ENCODE measurements around the gene SERPINE1. TPM values are rescaled to one million over a fixed set of nuclear protein-coding genes. Genes with fewer than 3 reads are reported as not detected.
A peak's percentile ranks its signal among the peaks of the same experiment; 100 is the strongest.
"Not testable (repeated sequence)": the region's sequence is repeated elsewhere in the genome, so short reads cannot be mapped to it uniquely, and the experiment has no call there.

Gene SERPINE1
- 100 to 1,000 TPM in 1 of 3 donors, 10 to 100 TPM in 2; 17.2 to 110 (median 29.5) TPM for polyA plus RNA-seq

- WGBS, 3 donors: 3 to 4% (median 3%) methylated on average over 22 of the region's 22 CpGs
- no peak within 1 kb of the TSS for H3K27ac ChIP-seq (ENCODE audit: low read depth, low read length)
Measured at GRCh38 chr7:101126651-101127459, at the start of gene SERPINE1. Gene SERPINE1, plus strand, starts transcription at chr7:101127104. Its CDS starts 1,290 bp downstream, at chr7:101128394.

GRCh38 chr7:101077303-101078086 is 49.4 kb upstream of the SERPINE1 start:
- no peak overlapping the region for H3K27ac ChIP-seq (ENCODE audit: low read depth, low read length)
- 19 to 21% (median 20%) methylated on average over 13 of the region's 13 CpGs for WGBS, 3 donors

GRCh38 chr7:101081432-101081831 is 45.5 kb upstream of the SERPINE1 start:
- 47 to 68% (median 56%) methylated on average over 1 of the region's 1 CpG for WGBS, 3 donors

GRCh38 chr7:101084865-101085161 is 42.1 kb upstream of the SERPINE1 start:
- WGBS, 3 donors: 51 to 61% (median 52%) methylated on average over 5 of the region's 5 CpGs
- no peak overlapping the region for H3K27ac ChIP-seq (ENCODE audit: low read depth, low read length)

More at GRCh38 chr7:101081432-101081831, 45.5 kb upstream of the SERPINE1 start:
- no peak overlapping the region for H3K27ac ChIP-seq (ENCODE audit: low read depth, low read length)

DNA sequence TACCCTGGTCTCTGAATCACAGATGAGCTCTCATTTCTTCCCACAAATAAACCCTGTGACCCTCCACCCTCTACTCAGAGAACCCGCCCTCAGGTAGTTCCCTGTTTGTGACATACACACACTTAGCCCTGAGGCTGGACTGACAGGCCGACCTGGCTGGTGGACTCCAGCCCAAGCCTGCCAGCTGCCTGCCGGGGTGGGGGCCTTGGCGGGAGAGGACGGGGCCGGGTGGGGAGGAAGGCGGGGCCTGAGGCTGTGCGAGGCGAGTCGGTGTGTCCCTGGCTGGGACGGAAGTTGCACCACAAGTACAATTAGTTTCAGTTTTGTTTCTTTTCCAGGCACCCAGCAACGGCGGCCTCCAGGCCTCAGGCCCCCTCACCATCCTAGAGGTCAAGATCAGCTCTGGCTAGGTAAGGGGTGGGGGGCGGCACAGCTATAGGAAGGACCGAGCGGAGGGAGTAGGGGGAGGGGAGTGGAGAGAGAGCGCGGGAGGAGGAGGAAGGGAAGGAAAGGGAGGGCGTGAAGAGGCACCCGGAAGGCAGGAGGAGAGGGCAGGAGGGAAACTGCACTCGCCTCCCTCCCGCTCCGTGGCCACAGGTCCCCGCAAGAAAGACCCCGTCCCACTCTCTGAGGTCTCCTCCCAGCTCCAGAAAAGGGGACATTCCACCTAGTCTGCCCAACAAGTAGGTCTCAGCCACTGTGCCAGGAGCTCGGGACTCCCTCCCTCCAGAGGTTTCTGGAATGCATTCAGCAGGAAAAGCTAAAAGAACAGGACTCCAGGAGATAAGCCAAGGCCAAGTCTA is 41.5 kb upstream of the SERPINE1 start, which contains the start of gene TRIM56:
Gene TRIM56, plus strand, starts transcription at position 320 of the 803 bp plus-strand sequence. CDS start 1,832 bp downstream, outside the sequence.
- WGBS, 3 donors: 1% methylated on average over 22 to 26 of the region's 26 CpGs
- H3K27ac ChIP-seq (ENCODE audit: low read depth, low read length): peak within 1 kb of the TSS; percentile 76

DNA sequence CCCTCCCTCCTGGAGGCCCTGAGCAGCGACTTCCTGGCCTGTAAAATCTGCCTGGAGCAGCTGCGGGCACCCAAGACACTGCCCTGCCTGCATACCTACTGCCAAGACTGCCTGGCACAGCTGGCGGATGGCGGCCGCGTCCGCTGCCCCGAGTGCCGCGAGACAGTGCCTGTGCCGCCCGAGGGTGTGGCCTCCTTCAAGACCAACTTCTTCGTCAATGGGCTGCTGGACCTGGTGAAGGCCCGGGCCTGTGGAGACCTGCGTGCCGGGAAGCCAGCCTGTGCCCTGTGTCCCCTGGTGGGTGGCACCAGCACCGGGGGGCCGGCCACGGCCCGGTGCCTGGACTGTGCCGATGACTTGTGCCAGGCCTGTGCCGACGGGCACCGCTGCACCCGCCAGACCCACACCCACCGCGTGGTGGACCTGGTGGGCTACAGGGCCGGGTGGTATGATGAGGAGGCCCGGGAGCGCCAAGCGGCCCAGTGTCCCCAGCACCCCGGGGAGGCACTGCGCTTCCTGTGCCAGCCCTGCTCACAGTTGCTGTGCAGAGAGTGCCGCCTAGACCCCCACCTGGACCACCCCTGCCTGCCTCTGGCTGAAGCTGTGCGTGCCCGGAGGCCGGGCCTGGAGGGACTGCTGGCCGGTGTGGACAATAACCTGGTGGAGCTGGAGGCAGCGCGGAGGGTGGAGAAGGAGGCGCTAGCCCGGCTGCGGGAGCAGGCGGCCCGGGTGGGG is 39.4 kb upstream of the SERPINE1 start:
- 94 to 96% (median 94%) methylated on average over 39 to 45 of the region's 45 CpGs for WGBS, 3 donors
- no peak overlapping the region for H3K27ac ChIP-seq (ENCODE audit: low read depth, low read length)

DNA sequence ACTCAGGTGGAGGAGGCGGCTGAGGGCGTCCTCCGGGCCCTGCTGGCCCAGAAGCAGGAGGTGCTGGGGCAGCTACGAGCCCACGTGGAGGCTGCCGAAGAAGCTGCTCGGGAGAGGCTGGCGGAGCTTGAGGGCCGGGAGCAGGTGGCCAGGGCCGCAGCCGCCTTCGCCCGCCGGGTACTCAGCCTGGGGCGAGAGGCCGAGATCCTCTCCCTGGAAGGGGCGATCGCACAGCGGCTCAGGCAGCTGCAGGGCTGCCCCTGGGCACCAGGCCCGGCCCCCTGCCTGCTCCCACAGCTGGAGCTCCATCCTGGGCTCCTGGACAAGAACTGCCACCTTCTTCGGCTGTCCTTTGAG is 38.9 kb upstream of the SERPINE1 start:
- WGBS, 3 donors: 93 to 96% (median 95%) methylated on average over 19 to 21 of the region's 21 CpGs
- no peak overlapping the region for H3K27ac ChIP-seq (ENCODE audit: low read depth, low read length)

DNA sequence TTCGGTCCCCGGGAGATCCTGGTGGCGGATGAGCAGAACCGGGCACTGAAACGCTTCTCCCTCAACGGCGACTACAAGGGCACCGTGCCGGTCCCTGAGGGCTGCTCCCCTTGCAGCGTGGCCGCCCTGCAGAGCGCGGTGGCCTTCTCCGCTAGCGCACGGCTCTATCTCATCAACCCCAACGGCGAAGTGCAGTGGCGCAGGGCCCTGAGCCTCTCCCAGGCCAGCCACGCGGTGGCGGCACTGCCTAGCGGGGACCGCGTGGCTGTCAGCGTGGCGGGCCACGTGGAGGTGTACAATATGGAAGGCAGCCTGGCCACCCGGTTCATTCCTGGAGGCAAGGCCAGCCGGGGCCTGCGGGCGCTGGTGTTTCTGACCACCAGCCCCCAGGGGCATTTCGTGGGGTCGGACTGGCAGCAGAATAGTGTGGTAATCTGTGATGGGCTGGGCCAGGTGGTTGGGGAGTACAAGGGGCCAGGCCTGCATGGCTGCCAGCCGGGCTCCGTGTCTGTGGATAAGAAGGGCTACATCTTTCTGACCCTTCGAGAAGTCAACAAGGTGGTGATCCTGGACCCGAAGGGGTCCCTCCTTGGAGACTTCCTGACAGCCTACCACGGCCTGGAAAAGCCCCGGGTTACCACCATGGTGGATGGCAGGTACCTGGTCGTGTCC is 37.9 kb upstream of the SERPINE1 start:
- 94 to 95% (median 95%) methylated on average over 41 of the region's 41 CpGs for WGBS, 3 donors
- H3K27ac ChIP-seq (ENCODE audit: low read depth, low read length): no peak overlapping the region

DNA sequence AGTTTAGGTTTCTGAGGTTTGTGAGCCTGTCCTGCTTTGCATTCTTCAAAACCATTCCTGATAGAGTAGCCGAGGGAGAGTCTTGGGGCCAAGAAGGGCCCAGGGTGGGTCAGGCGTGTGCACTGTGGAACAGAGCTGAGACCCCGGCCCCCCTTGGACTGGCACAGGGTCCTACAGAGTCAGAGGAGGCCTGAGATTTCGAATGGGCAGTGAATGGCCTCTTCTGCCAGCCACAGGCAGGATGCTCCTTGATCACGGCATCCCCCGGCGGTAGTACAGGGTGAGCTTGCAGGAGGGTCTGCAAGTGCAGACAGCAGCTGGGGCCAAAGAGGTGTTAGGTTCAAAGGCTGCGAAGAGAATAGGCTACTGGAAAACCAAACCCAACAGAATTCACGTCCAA is 37.0 kb upstream of the SERPINE1 start:
- H3K27ac ChIP-seq (ENCODE audit: low read depth, low read length): no peak overlapping the region
- WGBS, 3 donors: 94 to 97% (median 95%) methylated on average over 9 of the region's 9 CpGs

GRCh38 chr7:101092266-101092905 is 34.5 kb upstream of the SERPINE1 start:
- 91 to 96% (median 94%) methylated on average over 24 to 51 of the region's 53 CpGs for WGBS, 3 donors
- not testable (repeated sequence) for H3K27ac ChIP-seq (ENCODE audit: low read depth, low read length)

DNA sequence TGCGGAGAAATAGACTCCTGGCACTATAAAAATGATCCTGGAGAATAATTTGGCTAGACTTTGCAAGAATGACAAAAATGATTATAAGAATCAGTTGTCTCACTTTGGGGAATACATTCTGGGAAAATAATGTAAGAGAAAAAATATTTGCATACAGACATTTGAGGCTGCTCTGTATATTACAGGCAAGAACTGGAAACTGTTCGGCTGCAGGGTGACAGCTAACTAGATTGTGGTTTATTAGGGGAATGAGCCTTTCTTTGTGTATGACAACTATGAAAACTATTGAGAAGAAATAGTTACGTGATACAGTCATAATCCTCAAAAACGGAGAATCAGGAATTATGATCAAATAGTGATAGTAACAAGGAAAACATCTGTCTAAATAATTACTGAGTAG is 33.0 kb upstream of the SERPINE1 start:
- WGBS, 3 donors: 70 to 76% (median 73%) methylated on average over 4 of the region's 4 CpGs
- H3K27ac ChIP-seq (ENCODE audit: low read depth, low read length): no peak overlapping the region

DNA sequence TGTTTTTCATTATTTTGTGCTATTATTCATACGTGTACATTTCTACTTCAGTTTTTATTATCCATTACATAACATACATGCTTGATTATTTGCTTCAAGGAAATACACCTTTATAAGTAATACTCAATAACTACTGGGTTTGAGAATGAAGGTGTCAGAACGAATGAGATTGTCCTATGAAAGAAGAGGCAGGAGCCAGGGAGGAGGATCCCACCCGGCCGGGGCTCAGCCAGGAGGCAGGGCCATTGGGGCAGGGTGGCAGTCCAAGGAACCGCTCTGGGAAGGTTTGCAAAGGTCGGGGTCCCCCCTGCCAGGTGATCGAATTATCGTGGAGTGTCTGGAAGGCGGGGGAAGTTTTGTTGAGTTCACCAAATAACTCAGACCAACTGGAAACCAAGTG is 32.5 kb upstream of the SERPINE1 start:
- 58 to 74% (median 60%) methylated on average over 9 of the region's 9 CpGs for WGBS, 3 donors
- H3K27ac ChIP-seq (ENCODE audit: low read depth, low read length): no peak overlapping the region

DNA sequence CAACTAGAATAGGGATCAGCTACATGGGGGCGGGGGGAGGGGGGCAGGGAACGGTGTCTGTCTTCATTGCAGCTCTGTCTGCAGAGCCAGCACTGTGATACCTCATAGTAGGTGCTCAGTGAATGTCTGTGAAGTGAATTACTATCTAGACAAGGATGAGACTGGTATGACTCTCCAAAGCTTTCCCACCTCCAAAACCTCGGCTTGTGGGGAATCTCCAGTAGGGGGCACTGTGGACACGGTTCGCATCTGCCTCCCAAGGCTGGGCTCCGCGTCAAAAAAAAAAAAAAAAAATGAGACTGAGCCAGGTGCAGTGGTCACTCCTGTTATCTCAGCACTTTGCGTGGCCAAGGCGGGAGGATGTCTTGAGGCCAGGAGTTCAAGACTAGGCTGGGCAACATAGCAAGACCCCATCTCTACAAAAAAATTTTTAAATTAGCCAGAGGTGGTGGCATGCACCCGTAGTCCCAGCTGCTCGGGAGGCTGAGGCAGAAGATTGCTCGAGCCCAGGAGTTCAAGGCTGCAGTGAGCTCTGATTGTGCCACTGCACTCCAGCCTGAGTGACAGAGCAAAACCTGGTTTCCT is 32.0 kb upstream of the SERPINE1 start:
- 31 to 50% (median 47%) methylated on average over 11 to 12 of the region's 12 CpGs for WGBS, 3 donors
- no peak overlapping the region for H3K27ac ChIP-seq (ENCODE audit: low read depth, low read length)

DNA sequence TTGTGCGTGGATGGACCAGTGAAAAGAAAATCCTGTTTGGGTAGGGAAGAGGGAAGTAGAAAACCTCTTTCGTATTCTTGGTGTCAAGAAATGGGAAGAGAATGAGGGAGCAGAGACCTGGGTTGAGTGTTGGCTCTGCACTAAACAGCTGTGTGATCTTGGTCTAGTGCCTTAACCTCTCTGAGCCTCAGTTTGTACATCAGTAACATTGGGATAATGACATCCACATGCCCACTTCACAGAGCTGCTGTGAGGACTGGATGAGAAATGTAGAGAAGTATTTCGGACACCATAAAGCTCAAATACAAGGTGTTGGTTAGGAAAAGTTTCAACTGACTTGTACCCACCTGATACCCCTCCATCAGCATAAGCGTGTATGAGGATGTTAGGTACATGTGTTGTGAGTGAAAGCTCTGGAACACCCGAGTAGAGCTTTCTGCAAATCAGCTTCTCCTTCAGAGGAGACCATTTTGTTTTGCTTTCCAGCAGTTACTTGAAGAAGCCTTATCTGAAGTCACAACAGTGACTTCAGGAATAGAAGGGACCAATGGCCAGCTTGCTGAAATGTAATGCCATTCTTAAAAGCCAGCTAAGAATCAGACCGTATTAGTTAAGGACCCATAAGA is 30.5 kb upstream of the SERPINE1 start:
- no peak overlapping the region for H3K27ac ChIP-seq (ENCODE audit: low read depth, low read length)
- 62 to 70% (median 66%) methylated on average over 6 of the region's 6 CpGs for WGBS, 3 donors

DNA sequence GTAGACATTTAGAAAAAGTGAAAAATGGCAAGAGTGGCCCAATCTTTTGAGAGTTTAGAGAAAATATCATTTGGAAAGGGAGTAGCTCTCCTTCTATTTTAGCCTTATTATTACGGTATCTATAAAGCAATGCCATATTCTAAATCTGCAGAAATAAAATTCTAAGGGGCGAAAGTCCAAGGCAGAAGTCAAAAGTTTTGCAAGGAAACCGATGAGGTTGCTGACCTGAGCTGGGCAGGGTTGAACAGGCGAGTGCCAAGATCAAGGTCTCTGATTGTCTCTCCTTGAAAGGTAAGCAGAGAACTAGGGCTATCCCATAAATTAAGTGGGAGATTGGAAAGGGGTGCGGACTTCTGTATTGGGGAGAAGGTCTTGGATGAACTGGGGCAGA is 30.0 kb upstream of the SERPINE1 start:
- WGBS, 3 donors: 82 to 92% (median 89%) methylated on average over 5 of the region's 5 CpGs
- no peak overlapping the region for H3K27ac ChIP-seq (ENCODE audit: low read depth, low read length)

GRCh38 chr7:101097561-101097960 is 29.3 kb upstream of the SERPINE1 start:
- 66 to 75% (median 73%) methylated on average over 4 of the region's 4 CpGs for WGBS, 3 donors
- H3K27ac ChIP-seq (ENCODE audit: low read depth, low read length): no peak overlapping the region

All from adipose tissue (tissue), 3 donors.